ENCODE measurements around the gene CDH16. TPM values are rescaled to one million over a fixed set of nuclear protein-coding genes. Genes with fewer than 3 reads are reported as not detected.
"Not testable (repeated sequence)": the region's sequence is repeated elsewhere in the genome, so short reads cannot be mapped to it uniquely, and the experiment has no call there.

CDH16 gene, protein sequence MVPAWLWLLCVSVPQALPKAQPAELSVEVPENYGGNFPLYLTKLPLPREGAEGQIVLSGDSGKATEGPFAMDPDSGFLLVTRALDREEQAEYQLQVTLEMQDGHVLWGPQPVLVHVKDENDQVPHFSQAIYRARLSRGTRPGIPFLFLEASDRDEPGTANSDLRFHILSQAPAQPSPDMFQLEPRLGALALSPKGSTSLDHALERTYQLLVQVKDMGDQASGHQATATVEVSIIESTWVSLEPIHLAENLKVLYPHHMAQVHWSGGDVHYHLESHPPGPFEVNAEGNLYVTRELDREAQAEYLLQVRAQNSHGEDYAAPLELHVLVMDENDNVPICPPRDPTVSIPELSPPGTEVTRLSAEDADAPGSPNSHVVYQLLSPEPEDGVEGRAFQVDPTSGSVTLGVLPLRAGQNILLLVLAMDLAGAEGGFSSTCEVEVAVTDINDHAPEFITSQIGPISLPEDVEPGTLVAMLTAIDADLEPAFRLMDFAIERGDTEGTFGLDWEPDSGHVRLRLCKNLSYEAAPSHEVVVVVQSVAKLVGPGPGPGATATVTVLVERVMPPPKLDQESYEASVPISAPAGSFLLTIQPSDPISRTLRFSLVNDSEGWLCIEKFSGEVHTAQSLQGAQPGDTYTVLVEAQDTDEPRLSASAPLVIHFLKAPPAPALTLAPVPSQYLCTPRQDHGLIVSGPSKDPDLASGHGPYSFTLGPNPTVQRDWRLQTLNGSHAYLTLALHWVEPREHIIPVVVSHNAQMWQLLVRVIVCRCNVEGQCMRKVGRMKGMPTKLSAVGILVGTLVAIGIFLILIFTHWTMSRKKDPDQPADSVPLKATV
- total RNA-seq (2012; rRNA removed): not detected in 2 replicates

DNA sequence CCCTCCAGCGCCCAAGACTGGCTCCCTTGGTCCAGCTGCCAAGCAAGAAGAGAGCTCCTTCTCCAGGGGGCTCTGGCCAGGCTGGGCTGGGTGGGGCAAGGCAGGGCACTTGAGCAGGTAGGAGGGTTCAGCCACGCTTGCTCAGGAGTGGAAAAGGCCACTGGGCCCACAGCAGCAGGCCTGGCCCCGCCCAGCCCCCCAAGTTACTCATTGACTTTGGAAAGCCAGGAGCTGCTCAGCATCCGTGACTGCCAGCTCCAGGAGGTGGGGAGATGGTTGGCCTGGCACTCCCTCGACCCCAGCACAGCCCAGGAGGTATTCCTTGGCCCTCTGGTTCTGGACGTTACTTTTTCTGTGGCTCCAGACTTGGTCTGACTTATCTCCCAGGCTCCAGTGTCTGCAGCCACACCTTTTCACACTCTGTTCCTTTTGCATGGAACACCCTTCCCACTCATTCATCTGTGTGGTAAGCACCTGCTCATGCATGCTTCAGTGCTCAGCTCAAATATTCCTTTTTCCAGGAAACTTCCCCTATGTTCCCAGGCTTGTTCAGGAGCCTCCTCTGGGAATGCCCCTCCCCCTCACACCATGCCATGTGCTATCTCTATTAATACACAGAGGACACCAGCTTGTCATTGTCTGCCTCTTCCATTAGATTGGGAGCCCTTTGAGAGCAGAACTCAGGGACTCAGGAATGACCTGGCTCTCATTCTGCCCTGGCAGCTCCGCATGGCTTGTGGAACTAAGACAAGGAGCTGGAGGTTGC, at the start of gene CDH16:
Gene CDH16, minus strand, starts transcription at position 83 of the 766 bp plus-strand sequence. CDS start 820 bp downstream, outside the sequence.
- Histone ChIP-seq H3K9me3 (replicated peaks; ENCODE audit: low read length) (no peaks in the 10 kb centered on the region), H3K4me3 (ENCODE audit: low read length) (no peak within 1 kb of the TSS), H3K4me2 (ENCODE audit: low read length) (no peak within 1 kb of the TSS), H3K9ac (ENCODE audit: low read depth, low read length) (no peak within 1 kb of the TSS), H3K27me3 (ENCODE audit: control insufficient read depth, insufficient read depth, low read length) (peaks cover 51% of the 10 kb centered on the region), H3K4me1 (ENCODE audit: control insufficient read depth, insufficient read depth, low read length) (peaks cover 12% of the 10 kb centered on the region), H3K36me3 (ENCODE audit: insufficient read depth, low read length) (no peaks in the 10 kb centered on the region)

DNA sequence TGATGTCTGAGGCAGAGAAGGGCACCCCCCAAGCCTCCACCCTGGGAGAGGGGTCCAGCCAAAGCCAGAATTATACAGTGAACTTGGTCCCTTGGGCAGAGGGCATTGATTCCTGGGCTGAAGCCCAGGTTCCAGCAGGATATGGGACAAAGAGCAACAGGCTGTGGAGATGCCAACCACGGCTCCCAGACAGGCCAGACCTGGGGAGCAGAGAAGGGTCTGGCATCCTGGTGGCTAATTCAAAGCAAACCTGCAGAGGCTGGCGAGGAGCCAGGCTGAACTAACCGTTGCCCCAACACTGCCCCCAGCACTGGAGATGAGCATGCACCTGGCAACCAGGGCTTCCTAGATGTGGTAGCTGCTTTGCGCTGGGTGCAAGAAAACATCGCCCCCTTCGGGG, 45.4 kb upstream of the CDH16 start:
- no peaks in the 10 kb centered on the region for H3K9me3 ChIP-seq (replicated peaks; ENCODE audit: low read length)
- no peak overlapping the region for H3K4me3 ChIP-seq (ENCODE audit: low read length)
- no peak overlapping the region for H3K4me2 ChIP-seq (ENCODE audit: low read length)
- H3K9ac ChIP-seq (ENCODE audit: low read depth, low read length): no peak overlapping the region
- H3K27me3 ChIP-seq (ENCODE audit: control insufficient read depth, insufficient read depth, low read length): peaks cover 34% of the 10 kb centered on the region
- no peaks in the 10 kb centered on the region for H3K36me3 ChIP-seq (ENCODE audit: insufficient read depth, low read length)
- H3K4me1 ChIP-seq (ENCODE audit: control insufficient read depth, insufficient read depth, low read length): no peaks in the 10 kb centered on the region

DNA sequence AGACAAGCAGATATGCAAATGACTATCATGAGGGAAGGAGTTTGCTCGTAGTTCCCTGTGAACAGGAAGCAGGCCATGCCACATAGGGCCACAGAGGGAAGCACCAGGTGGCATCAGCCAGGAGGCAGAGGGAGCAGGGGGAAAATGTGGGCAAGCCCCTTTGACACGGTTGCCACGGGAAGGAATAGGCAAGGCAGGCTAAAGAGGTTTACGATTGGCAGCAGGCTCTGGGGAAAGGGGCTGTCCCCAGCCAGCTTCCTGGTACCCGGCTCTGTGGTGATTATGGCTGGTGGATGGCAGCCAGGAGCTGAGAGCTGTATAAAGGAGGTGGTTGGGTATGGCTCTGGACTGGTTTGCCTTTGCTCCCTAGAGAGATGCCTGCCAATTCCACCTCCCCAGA, 43.2 kb upstream of the CDH16 start:
- Histone ChIP-seq H3K9me3 (replicated peaks; ENCODE audit: low read length) (no peaks in the 10 kb centered on the region), H3K36me3 (ENCODE audit: insufficient read depth, low read length) (no peaks in the 10 kb centered on the region), H3K4me1 (ENCODE audit: control insufficient read depth, insufficient read depth, low read length) (no peaks in the 10 kb centered on the region), H3K27me3 (ENCODE audit: control insufficient read depth, insufficient read depth, low read length) (peaks cover 31% of the 10 kb centered on the region), H3K4me2 (ENCODE audit: low read length) (no peak overlapping the region), H3K9ac (ENCODE audit: low read depth, low read length) (no peak overlapping the region), H3K4me3 (ENCODE audit: low read length) (no peak overlapping the region)

DNA sequence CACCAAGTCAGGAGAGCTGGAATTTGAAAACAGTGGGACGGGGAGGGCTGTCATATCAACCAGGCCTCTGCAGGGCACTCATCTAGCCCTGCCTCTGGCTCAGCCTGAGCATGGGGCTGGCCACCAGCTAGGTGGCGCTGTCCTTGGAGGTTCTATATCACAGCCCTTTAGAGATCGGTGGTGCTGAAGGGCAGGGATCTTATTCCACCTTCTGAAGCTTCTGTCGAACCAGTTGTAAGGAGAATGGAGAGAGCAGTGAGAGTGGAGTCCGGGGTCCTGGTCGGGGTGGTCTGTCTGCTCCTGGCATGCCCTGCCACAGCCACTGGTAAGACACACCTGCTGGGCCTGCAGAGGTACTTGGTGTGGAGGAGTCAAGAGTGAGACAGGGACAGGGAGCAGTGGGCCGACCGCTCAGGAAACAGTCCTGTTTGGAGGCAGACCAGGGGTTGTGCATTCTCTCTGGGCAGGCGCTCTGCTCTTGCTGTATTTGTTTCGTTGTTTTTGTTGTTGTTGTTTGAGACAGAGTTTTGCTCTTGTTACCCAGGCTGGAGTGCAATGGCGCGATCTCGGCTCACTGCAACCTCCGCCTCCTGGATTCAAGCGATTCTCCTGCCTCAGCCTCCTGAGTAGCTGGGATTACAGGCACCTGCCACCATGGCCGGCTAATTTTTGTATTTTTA, 42.5 kb upstream of the CDH16 start, which contains the start of gene CES3:
Gene CES3, plus strand, starts transcription at position 202 of the 680 bp plus-strand sequence. Its CDS starts 42 bp downstream, at position 244.
- H3K9ac ChIP-seq (ENCODE audit: low read depth, low read length): no peak within 1 kb of the TSS
- no peak within 1 kb of the TSS for H3K4me3 ChIP-seq (ENCODE audit: low read length)
- peaks cover 24% of the 10 kb centered on the region for H3K27me3 ChIP-seq (ENCODE audit: control insufficient read depth, insufficient read depth, low read length)
- H3K4me2 ChIP-seq (ENCODE audit: low read length): no peak within 1 kb of the TSS
- H3K9me3 ChIP-seq (replicated peaks; ENCODE audit: low read length): no peaks in the 10 kb centered on the region
- H3K4me1 ChIP-seq (ENCODE audit: control insufficient read depth, insufficient read depth, low read length): no peaks in the 10 kb centered on the region
- no peaks in the 10 kb centered on the region for H3K36me3 ChIP-seq (ENCODE audit: insufficient read depth, low read length)

DNA sequence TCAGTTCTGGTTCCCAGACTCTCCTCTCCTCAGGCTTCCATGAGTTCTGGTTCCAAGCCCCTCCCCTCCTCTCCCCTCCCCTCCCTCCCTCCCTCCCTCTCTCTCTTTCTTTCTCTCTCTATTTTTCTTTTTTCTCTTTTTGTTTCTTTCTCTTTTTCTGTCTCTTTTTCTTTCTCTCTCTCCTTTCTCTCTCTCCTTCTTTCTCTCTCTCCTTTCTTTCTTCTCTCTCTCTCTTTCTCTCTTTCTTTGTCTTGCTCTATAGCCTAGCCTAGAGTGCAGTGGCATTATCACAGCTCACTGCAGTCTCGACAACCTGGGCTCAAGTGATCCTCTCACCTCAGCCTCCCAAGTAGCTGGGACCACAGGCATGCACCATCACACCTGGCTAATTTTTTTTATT, 41.6 kb upstream of the CDH16 start:
- H3K9ac ChIP-seq (ENCODE audit: low read depth, low read length): no peak overlapping the region
- H3K27me3 ChIP-seq (ENCODE audit: control insufficient read depth, insufficient read depth, low read length): peaks cover 17% of the 10 kb centered on the region
- no peak overlapping the region for H3K4me2 ChIP-seq (ENCODE audit: low read length)
- H3K4me1 ChIP-seq (ENCODE audit: control insufficient read depth, insufficient read depth, low read length): no peaks in the 10 kb centered on the region
- H3K4me3 ChIP-seq (ENCODE audit: low read length): no peak overlapping the region
- H3K36me3 ChIP-seq (ENCODE audit: insufficient read depth, low read length): no peaks in the 10 kb centered on the region
- H3K9me3 ChIP-seq (replicated peaks; ENCODE audit: low read length): no peaks in the 10 kb centered on the region

DNA sequence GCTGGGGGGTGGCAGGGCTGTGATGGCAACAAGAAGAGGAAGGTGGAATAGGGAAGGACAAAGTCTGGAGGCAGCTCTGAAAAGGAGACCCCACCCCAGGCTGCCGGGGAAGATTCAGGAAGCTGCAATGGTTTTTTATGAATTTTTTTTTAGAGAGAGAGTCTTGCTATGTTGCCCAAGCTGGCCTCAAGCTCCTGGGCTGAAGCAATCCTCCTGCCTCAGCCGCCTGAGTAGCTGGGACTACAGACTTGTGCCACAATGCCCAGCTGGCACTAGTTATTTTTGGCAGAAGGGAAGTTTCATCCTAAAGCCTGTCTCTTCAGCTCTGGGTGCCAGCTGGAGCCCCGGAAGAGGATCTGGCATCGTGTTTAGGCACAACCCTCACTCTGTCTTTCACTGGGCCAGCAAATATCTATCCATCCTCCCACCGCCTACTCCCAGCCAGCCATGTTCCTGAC, 41.0 kb upstream of the CDH16 start:
- H3K9ac ChIP-seq (ENCODE audit: low read depth, low read length): no peak overlapping the region
- no peaks in the 10 kb centered on the region for H3K4me1 ChIP-seq (ENCODE audit: control insufficient read depth, insufficient read depth, low read length)
- H3K4me3 ChIP-seq (ENCODE audit: low read length): no peak overlapping the region
- no peak overlapping the region for H3K4me2 ChIP-seq (ENCODE audit: low read length)
- no peaks in the 10 kb centered on the region for H3K9me3 ChIP-seq (replicated peaks; ENCODE audit: low read length)
- no peaks in the 10 kb centered on the region for H3K36me3 ChIP-seq (ENCODE audit: insufficient read depth, low read length)
- H3K27me3 ChIP-seq (ENCODE audit: control insufficient read depth, insufficient read depth, low read length): peaks cover 11% of the 10 kb centered on the region

DNA sequence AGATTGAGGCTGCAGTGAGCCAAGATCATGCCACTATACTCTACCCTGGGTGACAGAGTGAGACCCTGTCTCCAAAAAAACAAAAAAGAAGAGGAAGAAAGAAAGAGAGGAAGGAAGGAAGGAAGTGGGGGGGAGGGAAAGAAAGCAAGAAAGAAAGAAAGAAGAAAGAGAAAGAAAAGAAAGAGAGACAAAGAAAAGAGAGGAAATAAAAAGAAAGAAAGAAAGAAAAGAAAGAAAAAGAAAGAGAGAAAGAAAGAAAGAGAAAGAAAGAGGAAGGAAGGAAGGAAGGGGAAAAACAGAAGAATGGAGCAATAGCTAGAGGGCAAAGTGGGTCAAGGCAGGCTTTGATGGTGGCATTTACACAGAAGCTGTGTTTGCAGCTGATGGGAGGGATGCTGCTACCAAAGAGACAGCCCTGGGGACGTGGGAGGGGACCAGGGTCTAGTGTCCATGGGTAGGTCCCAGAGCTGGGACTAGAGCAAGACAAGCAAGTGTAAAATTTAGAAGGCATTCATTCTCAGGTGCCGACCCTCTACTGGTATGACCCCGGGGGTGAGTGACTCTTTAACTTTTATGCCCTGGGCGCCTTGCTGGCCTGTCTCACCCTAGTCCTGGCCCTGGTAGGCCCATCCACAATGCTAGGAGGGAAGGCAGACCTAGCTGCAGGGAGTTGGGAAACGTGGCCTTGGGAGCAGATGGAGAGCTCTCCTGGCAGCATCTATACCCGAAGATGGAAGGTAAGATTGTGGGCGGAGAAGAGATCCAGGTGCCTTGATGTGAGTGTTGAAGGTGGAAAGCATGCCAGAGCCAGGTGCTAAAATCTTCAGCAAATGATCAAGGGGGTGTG, 40.4 kb upstream of the CDH16 start:
- H3K9ac ChIP-seq (ENCODE audit: low read depth, low read length): no peak overlapping the region
- H3K27me3 ChIP-seq (ENCODE audit: control insufficient read depth, insufficient read depth, low read length): peaks cover 6% of the 10 kb centered on the region
- H3K4me3 ChIP-seq (ENCODE audit: low read length): no peak overlapping the region
- H3K36me3 ChIP-seq (ENCODE audit: insufficient read depth, low read length): no peaks in the 10 kb centered on the region
- no peak overlapping the region for H3K4me2 ChIP-seq (ENCODE audit: low read length)
- no peaks in the 10 kb centered on the region for H3K9me3 ChIP-seq (replicated peaks; ENCODE audit: low read length)
- no peaks in the 10 kb centered on the region for H3K4me1 ChIP-seq (ENCODE audit: control insufficient read depth, insufficient read depth, low read length)

DNA sequence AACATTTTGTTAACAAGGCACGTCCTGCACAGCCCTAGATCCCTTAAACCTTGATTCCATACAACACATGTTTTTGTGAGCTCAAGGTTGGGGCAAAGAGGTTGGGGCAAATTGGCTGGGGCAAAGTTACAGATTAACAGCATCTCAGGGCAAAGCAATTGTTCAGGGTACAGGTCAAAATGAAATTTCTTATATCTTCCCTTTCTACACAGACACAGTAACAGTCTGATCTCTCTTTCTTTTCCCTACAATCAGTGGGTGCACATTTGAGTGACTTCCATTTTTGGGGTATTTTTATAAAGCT, 37.4 kb upstream of the CDH16 start:
- H3K4me3 ChIP-seq (ENCODE audit: low read length); H3K9ac ChIP-seq (ENCODE audit: low read depth, low read length); H3K27me3 ChIP-seq (ENCODE audit: control insufficient read depth, insufficient read depth, low read length); H3K4me1 ChIP-seq (ENCODE audit: control insufficient read depth, insufficient read depth, low read length); H3K4me2 ChIP-seq (ENCODE audit: low read length); H3K9me3 ChIP-seq (replicated peaks; ENCODE audit: low read length); H3K36me3 ChIP-seq (ENCODE audit: insufficient read depth, low read length): not testable (repeated sequence)

DNA sequence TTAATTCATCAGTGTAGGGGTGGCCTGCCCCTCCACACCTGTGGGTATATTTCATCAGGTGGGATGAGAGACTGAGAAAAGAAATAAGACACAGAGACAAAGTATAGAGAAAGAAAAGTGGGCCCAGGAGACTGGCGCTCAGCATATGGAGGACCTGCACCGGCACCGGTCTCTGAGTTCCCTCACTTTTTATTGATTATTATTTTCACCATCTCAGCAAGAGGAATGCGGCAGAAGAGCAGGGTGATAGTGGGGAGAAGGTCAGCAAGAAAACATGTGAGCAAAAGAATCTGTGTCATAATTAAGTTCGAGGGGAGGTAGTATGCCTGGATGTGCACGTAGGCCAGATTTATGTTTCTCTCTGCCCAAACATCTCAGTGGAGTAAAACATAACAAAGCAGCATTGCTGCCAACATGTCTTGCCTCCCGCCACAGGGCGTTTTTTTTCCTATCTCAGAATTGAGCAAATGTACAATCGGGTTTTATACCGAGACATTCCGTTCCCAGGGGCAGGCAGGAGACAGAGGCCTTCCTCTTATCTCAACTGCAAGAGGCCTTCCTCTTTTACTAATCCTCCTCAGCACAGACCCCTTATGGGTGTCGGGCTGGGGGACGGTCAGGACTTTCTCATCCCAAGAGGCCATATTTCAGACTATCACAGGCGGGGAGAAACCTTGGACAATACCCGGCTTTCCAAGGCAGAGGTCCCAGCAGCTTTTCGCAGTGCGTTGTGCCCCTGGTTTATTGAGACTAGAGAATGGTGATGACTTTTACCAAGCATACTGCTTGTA, 36.9 kb upstream of the CDH16 start:
- not testable (repeated sequence) for H3K27me3 ChIP-seq (ENCODE audit: control insufficient read depth, insufficient read depth, low read length); H3K4me2 ChIP-seq (ENCODE audit: low read length)

More for the DNA sequence above, 36.9 kb upstream of the CDH16 start:
- H3K36me3 ChIP-seq (ENCODE audit: insufficient read depth, low read length); H3K4me3 ChIP-seq (ENCODE audit: low read length); H3K9ac ChIP-seq (ENCODE audit: low read depth, low read length); H3K9me3 ChIP-seq (replicated peaks; ENCODE audit: low read length); H3K4me1 ChIP-seq (ENCODE audit: control insufficient read depth, insufficient read depth, low read length): not testable (repeated sequence)
